ENCODE measurements around the gene POMT1.
"Not testable (repeated sequence)": the region's sequence is repeated elsewhere in the genome, so short reads cannot be mapped to it uniquely, and the experiment has no call there.

DNA sequence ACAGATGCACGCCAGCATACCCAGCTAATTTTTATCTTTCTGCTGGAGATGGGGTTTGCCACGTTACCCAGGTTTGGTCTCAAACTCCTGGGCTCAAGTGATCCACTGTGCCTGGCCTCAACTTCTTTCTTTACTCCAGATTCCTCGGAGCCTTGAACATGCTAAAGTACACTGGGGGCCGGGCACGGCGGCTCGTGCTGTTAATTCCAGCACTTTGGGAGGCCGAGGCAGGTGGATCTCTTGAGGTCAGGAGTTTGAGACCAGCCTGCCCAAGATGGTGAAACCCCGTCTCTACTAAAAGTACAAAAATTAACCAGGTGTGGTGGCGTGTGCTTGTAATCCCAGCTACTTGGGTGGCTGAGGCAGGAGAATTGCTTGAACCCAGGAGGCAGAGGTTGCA, 47.1 kb upstream of the POMT1 start:
- TF ChIP-seq, protein P1, sequence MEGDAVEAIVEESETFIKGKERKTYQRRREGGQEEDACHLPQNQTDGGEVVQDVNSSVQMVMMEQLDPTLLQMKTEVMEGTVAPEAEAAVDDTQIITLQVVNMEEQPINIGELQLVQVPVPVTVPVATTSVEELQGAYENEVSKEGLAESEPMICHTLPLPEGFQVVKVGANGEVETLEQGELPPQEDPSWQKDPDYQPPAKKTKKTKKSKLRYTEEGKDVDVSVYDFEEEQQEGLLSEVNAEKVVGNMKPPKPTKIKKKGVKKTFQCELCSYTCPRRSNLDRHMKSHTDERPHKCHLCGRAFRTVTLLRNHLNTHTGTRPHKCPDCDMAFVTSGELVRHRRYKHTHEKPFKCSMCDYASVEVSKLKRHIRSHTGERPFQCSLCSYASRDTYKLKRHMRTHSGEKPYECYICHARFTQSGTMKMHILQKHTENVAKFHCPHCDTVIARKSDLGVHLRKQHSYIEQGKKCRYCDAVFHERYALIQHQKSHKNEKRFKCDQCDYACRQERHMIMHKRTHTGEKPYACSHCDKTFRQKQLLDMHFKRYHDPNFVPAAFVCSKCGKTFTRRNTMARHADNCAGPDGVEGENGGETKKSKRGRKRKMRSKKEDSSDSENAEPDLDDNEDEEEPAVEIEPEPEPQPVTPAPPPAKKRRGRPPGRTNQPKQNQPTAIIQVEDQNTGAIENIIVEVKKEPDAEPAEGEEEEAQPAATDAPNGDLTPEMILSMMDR (conservative IDR thresholded peaks at IDR 0.05 in 1 of 2, IDR thresholded peaks at IDR 0.05 in 1 of 2; ENCODE audit: extremely low read depth in 1 of 2, insufficient read depth in 1 of 2, low read depth in 1 of 2, low read length in 2 of 2) = not testable (repeated sequence)
- TF ChIP-seq EZH2 (IDR thresholded peaks at IDR 0.05; ENCODE audit: borderline replicate concordance, low read length) = not testable (repeated sequence)
